ENCODE results near the gene IP6K1.

IP6K1 gene

DNA sequence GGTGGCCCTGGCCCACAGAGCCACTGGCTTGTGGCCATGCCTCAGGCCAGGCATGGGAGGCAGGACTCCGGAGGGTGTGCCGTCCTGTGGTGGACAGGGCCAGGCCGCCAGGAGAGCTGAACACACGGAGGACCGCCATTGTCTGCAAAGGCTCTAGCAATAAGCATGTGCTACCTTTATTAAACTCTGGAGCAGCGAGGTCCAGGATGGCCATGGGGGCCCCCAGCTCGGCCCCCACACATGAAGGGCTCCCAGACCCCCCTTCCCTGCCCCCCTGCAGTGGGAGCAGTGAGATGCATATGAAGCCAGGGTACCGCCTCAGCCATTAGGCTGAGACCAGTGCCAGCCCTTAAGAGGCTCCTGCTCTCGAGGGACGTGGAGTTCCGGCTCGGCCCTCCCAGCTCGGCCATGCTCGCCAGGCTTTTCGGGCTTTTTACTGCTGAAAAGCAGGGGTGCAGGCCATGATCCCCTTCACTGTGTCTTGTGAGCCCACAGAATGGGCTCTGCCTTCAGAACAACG, 69.6 kb downstream of the IP6K1 start:
- no peak overlapping the region for H3K4me3 ChIP-seq (ENCODE audit: low read depth, low read length)
- no peak for DNase-seq (ENCODE audit: low read depth)

DNA sequence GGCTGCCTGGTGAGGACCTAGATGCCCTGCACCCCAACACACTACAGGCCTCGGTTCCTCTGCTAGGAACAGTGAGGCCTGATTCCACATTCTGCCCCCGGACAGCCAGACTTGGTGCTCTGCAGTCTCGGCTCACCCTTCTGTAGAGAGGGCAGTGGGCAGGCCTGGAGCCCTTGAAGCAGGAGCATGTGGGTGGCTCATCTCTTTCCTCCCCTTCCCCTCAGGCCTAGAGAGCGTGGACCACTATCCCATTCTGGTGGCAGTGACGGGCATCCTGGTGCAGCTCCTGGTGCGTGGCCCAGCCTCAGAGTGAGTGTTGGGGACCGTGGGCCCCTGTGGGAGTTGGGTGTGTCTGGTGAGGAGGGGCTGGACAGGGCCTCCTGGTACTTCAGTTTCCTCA, 70.2 kb downstream of the IP6K1 start:
- no peak overlapping the region for H3K4me3 ChIP-seq (ENCODE audit: low read depth, low read length)
- DNase-seq (ENCODE audit: low read depth) = no peak

DNA sequence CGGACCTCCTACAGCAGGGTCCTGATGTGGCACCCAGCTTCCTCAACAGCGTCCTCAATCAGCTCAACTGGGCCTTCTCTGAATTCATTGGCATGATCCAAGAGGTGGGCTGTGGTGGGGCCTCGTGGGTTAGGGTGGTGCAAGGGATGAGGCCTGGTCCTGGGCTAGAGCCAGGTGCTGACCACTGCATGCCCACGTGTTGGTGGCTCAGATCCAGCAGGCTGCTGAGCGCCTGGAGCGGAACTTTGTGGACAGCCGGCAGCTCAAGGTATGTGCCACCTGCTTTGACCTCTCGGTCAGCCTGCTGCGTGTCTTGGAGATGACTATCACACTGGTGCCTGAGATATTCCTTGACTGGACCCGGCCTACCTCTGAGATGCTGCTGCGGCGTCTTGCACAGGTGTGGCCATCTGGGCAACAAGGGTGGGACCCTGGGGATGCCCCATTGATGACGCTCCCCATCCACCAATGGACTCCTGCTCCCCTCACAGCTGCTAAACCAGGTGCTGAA, 70.7 kb downstream of the IP6K1 start:
- H3K4me3 ChIP-seq (ENCODE audit: low read depth, low read length) = no peak overlapping the region
- no peak for DNase-seq (ENCODE audit: low read depth)

DNA sequence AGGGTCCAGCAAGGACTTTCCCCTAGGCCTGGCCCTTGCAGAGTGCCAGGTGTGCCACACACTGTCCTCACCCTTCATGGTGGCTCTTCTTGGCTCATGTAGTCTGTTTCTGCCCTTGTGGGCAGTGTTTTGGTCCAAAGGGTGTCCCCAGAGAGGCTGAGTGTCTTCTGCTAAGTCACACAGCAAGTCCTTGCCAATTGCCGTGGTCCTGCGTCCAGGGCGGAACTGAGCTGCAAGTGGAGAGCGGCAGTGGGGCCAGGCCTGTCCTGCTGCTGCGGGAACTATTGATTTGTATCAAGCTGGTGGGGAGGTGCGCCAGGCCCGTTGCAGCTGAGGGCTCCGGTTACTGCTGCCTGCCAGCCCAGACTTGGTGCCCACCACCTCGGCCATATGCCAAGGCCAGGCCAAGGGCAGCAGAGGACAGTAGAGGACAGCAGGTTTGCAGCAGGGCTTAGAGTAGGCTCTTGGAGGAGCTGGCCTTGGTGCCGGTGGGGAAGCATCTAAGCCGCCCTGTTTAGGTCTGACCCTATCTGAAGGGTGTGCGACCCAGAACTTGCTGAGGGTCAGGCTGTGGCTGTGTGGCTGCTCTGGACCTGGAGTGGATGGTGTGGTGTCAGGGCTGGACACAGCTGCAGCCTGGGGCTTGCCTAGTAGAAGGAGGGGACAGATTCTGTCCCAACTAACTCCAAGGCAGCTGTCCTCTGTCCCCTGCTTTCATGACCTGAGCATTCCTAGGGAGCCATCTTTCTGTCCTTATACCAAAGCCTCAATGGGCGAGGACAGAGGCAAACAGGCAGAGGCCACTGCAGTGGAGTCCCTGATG, 71.4 kb downstream of the IP6K1 start:
- H3K4me3 ChIP-seq (ENCODE audit: low read depth, low read length) = no peak overlapping the region
- no peak for DNase-seq (ENCODE audit: low read depth)

DNA sequence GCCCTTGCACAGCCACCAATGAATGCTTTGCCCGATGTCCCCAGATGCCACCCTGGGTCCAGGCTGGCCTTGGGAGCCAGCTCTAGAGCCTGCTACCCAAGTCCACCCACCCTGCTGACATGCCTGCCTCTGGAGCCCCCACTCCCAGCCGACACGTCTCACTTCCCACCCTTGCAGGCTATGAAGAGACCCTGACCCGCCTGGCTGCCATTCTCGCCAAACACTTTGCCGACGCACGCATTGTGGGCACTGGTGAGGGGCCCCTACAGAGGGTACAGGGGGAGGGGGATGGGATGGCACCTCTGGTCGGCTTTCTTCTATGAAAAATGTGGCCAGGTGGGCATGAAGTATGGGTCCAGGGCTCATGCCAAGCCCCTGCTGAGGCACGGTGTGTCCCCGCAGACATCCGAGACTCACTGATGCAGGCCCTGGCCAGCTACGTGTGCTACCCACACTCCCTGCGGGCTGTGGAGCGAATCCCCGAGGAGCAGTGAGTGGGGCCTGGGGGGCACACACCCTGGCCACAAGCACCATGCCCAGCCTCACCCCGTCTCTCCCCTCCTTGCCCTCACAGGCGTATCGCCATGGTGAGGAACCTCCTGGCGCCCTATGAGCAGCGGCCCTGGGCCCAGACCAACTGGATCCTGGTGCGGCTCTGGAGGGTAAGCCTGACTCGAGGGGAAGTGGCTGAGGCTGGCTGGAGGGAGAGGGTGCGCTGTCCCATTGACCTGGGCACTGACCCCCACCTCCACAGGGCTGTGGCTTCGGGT, 72.8 kb downstream of the IP6K1 start:
- no peak overlapping the region for H3K4me3 ChIP-seq (ENCODE audit: low read depth, low read length)
- DNase-seq (ENCODE audit: low read depth) = no peak

DNA sequence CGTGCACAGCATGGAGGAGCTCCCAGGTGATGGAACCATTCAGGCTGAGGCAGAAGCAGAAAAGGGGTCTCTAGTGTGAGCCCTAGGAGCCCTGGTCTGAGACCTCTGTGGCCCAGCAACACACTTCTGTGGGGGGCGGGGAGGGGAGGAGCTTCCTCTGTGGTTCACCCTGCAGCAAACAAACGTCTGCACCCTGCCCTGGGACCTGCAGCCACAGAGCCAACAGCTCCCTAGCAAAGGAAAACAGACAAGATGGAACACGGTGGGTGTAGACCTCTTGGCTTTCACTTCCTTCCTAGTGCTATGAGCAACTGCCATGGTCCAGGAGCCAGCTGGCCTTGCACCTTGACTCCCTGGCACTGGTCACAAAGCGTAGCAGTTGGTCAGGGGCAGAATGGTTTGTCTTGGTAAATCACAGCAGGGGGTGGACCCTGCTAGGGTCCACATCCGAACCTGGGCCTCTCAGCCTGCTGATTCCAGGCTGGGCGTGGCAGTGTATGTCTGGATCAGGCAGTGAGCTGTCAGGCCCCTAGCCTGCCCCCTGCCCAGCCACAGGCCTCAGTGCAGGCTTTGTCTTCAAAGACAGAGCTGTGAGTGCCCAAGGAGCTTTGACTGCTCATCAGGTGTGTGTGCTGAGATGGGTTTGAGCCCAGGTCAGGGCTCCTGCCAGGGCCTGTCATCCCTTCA, 73.6 kb downstream of the IP6K1 start:
- DNase-seq (ENCODE audit: low read depth) = no peak
- H3K4me3 ChIP-seq (ENCODE audit: low read depth, low read length) = no peak overlapping the region

DNA sequence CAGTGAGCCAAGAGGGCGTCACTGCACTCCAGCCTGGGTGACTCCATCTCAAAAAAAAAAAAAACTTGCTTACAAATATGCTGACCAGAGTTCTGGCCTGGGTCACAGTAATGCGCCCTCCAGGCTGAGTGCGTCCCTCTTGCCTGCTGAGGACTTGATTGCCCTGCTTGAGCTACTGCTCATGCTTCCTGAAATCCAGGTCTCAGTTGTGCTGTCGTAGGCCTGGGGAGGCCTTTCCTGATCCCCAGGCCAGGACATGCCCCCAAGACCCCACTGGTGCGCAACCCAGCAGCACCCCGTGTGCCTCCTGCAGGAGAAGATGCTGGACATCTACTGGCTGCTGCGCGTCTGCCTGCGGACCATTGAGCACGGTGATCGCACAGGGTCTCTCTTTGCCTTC, 74.2 kb downstream of the IP6K1 start:
- DNase-seq (ENCODE audit: low read depth) = no peak
- H3K4me3 ChIP-seq (ENCODE audit: low read depth, low read length) = no peak overlapping the region

DNA sequence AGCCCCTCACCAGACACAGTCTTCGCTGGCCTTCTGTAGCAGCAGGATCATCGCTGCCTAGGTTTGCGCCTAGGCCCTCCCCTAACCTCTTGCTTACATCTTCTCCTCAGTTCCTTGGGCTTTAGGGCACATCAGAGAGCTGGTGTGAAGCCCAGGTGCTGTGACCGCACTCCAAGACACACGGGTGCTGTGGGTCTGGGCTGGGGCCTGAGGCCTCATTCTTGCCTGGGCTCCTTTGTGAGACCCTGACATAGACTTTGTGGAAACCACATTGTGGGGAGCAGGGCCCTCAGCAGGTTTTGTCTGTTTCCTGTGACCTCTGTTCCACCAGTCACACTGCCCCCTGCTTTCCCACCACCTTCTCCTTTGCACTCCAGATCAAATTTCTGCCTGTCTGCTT, 74.9 kb downstream of the IP6K1 start:
- no peak for DNase-seq (ENCODE audit: low read depth)
- no peak overlapping the region for H3K4me3 ChIP-seq (ENCODE audit: low read depth, low read length)

DNA sequence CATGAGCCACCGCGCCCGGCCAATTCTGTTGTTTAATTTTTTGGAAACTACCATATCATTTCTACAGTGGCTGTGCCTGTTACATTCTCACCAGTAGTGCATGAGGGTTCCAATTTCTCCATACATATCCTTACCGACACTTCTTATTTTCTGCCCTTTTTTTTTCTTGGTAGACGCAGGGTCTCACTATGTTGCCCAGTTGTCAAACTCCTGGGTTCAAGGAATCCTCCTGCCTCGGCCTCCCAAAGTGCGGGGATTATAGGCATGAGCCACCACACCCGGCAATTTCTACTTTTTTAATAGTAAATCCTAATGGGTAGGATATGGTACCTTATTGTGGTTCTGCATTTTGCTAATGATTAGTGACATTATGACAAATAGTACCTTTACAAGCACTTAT, 76.5 kb downstream of the IP6K1 start:
- H3K4me3 ChIP-seq (ENCODE audit: low read depth, low read length) = no peak overlapping the region
- no peak for DNase-seq (ENCODE audit: low read depth)

DNA sequence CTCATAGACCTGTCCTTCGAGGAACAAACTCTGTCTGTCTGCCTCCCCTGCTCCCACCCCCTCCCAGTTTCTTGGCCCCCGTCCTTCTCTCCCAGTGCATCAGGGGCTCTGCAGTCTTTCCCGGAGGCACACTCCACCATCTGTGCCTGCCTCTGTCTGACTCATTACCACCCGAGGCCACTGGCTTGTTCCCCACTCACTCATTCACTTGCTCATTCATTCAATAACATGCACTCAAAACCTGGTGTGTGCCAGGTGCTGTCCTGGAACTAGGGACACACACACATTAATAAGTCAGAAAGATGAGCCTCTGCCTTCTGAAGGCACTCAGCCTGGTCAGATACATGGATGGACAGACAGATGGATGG, 79.2 kb downstream of the IP6K1 start:
- H3K4me3 ChIP-seq (ENCODE audit: low read depth, low read length) = no peak overlapping the region
- no peak for DNase-seq (ENCODE audit: low read depth)

DNA sequence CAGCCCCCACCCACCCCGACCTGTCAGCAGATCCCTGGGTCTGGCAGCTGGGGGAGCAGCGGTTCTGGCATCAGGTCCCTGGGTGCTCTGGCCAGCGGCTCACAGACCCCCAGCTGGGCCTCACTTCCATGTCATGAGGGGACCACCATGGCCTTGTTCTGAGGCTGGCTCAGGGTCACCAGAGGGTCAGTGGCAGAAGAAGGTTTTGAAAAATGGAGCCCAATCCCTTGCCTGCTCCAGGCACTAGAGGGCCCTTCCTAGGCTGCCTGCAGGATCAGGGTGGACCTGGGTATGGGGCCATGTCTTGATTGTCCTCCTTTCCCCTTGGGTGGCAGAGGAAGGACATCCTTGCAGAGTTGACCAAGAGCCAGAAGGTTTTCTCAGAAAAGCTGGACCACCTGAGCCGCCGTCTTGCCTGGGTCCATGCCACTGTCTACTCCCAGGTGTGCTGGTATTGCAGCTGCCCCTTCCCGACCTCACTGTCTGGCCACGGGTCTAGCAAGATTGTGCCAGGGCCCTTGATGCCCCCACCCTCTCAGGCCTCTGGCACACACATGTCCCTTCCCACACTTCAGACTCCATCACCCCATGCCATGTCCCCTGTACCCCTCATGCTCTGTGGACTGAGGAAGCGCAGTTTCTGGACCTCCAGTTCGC, 79.8 kb downstream of the IP6K1 start:
- no peak for DNase-seq (ENCODE audit: low read depth)
- H3K4me3 ChIP-seq (ENCODE audit: low read depth, low read length) = no peak overlapping the region

DNA sequence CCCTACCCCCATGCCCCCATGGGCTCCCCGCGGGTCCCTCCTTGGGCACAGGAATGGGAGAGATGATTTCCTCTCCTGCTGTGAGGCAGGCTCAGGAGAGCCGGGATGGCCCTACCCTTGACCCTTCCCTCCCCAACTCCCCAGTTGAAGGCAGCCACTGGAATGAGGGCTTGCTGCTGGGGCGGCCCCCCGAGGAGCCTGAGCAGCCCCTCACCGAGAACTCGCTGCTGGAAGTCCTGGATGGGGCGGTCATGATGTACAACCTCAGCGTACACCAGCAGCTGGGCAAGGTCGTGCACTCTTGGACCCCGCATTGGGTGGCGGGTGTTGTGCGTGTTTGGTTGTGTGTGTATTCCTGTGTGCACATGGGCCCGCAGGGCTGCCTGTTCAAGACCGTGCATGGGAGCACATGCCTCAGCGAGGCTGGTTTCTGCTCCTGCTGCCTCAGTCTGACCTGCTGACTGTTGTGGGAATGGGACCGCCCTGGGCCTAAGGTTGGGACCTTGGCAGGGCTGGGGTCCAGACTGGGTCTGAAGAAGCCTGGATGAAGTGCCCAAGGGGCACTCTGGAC, 80.9 kb downstream of the IP6K1 start:
- no peak for DNase-seq (ENCODE audit: low read depth)
- H3K4me3 ChIP-seq (ENCODE audit: low read depth, low read length) = no peak overlapping the region

DNA sequence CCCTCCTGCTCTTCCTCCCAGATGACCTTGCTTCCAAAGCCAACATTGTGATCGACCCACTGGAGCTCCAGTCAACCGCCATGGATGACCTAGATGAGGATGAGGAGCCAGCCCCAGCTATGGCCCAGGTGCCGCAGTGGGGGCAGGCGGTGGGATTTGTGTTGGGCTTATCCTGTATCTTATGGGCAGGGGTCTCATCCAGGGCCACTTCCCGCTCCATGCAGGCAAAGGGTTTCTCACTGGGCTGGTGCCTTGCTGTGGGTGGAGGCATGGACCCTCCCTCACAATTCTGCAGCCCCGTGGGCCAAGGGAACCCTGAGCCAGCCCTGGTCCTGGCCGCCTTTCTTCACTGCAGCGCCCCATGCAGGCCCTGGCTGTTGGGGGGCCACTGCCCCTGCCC, 81.7 kb downstream of the IP6K1 start:
- DNase-seq (ENCODE audit: low read depth) = no peak
- no peak overlapping the region for H3K4me3 ChIP-seq (ENCODE audit: low read depth, low read length)

DNA sequence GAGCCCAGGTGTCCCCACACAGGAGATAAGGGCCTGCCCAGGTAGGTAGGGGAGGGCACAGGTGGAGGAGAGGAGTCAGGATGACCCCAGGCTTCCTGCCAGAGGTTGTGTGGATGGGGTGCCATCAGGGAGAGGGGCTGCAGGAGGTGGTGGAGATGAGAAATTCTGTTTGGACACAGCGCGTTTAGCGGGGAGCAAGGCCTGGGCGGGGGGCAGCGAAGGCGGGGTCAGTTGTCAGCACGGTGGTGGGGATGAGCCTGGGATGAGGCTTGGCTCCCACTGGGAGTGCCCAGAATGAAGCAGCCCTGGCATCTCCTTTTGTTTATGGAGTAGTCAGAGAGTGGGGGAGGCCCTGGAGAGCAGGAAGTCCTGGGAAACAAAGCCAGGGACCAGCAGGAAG, 82.4 kb downstream of the IP6K1 start:
- DNase-seq (ENCODE audit: low read depth) = no peak
- no peak overlapping the region for H3K4me3 ChIP-seq (ENCODE audit: low read depth, low read length)

DNA sequence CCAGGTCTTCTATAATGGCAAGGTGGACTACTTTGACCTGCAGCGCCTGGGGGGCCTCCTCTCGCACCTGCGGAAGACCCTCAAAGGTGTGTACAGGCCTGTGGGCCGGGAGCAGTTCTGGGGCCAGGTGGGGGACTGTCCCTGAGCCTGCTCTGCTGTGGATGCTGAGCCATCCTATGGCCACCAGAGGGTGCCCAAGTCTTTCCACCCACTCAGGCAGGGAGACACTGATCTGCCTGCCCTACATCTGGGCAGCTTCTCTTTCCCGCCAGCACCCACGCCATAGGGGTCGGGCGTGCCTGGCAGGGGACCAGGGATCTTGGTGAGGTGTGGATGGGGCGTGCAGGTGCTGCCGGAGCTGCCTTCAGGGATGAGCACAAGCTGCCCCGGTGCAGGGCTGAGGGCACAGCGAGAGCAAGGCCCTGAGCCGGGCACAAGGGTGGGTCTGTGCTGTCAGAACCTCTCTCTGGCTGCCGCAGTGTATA, 82.9 kb downstream of the IP6K1 start:
- H3K4me3 ChIP-seq (ENCODE audit: low read depth, low read length) = no peak overlapping the region
- DNase-seq (ENCODE audit: low read depth) = no peak

DNA sequence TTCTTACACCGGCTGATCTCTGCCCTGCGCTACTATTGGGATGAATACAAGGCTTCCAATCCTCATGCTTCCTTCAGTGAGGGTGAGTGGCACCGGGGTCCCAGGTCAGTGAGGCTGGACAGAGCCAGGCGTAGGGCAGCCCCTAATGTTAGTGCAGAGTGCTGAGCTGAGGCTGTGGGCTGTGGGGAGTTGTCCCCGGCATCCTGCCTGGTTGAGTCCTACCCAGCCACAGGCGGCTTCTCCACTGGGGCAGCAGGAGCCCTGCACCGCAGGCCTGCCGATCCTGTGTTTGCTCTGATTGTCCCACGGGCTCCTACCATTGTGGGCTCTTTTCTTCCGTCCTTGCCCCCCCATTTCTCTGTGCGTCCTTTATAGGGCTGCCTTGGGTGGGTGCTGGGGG, 83.7 kb downstream of the IP6K1 start:
- DNase-seq (ENCODE audit: low read depth) = no peak
- H3K4me3 ChIP-seq (ENCODE audit: low read depth, low read length) = no peak overlapping the region

DNA sequence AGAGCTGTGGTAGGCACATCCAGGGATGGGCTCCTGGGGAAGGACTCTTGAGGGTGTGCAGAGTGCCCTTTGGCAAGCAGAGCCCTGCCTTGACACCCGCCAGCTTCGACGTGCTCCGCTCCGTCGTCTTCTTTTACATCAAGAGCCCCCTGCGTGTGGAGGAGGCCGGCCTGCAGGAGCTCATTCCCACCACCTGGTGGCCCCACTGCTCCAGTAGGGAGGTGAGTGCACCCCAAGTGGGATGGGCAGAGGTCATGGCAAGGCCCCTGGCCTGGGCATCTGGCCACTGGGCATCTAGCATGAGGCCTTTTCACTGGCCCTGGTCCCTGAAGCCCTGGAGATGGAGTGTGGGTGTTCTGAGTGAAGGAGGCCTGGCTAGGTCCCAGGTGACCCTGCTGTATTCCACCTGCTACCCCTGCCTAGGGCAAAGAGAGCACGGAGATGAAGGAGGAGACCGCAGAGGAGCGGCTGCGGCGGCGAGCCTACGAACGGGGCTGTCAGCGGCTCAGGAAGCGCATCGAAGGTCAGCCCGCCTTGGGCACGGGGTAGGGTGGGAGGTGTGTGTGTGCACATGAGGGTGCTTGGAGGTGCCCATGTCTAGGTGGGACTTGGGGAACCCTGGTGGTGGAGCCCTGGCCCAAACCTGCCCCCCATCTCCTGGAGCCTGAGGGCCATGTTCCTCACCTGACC, 84.8 kb downstream of the IP6K1 start:
- no peak overlapping the region for H3K4me3 ChIP-seq (ENCODE audit: low read depth, low read length)
- no peak for DNase-seq (ENCODE audit: low read depth)

DNA sequence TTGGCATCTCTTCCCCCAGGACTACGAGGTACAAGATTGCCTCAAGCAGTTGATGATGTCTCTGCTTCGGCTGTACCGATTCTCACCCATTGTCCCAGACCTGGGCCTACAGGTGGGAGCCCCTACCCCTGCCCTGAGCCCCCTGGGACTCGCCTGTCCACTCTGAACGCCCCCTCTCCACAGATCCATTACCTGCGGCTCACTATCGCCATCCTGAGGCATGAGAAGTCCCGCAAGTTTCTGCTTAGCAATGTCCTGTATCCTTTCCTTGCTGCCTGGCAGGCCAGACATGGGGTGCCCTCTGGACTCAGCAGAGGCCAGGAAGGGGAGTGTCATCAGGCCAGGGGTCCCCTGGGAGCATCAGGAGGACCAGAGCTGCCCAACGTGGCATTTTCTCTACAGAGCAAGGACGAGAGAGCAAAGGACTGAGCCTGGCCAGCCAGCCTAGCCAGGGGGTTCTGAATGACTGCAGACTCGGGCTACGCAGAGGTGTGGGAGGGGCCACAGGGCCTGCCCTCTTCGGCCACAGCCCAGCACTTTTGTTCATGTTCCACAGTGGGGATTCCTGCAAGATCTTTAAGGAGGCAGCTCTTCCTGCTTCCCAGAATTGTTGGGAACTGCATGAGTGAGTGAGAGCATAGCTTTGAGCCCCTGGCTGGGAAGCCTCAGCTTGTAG, 85.8 kb downstream of the IP6K1 start:
- no peak for DNase-seq (ENCODE audit: low read depth)
- H3K4me3 ChIP-seq (ENCODE audit: low read depth, low read length) = no peak overlapping the region
